ENCODE results near the gene MYLK2.
A peak's percentile ranks its signal among the peaks of the same experiment; 100 is the strongest.

Gene MYLK2

DNA sequence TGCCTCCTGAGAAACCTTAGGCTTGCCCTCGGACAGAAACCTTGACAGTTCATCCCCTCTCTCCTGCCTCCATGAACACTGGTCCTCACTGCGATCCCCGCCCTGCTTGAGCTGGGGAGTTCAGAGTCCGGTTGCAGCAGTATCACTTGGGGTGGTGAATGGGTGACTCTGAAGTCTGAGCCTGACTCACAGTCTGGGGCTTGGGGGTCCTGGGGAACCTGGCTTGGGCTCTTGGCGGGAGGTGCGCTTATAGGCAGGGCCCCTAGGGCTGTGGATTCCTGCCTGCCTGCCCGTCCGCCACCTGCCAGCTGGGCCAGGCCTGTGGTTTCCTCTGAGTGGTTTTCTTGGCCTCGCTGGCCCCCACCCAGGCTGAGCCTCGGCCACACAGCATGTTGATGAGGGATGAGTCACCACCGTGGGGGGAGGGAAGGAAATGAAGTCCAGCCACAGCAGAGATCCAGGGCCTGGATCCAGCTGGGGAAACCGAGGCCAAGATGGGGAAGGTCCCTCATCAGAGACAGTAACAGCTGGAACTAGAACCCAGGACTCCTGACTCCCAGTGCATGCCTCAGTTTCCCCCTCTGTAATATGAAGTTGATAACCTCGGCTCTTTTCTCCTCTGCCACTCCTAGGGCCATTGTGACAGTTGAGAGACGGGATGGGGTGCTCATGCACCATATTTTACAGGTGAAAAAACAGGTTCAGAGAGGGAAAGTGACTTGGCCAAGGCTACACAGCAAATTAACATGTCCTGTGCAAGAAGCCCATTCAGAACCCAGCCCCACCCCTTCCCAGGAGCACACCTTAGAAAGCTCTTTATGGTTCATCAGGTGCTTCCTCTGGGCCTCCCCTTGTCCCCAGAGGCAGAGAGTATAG, 17.1 kb downstream of the MYLK2 start:
- DNase-seq (ENCODE audit: low read depth): peak; percentile 10

- DNase-seq (ENCODE audit: low read depth): no peak
Measured at GRCh38 chr20:31836853-31837608, 17.9 kb downstream of the MYLK2 start.

DNA sequence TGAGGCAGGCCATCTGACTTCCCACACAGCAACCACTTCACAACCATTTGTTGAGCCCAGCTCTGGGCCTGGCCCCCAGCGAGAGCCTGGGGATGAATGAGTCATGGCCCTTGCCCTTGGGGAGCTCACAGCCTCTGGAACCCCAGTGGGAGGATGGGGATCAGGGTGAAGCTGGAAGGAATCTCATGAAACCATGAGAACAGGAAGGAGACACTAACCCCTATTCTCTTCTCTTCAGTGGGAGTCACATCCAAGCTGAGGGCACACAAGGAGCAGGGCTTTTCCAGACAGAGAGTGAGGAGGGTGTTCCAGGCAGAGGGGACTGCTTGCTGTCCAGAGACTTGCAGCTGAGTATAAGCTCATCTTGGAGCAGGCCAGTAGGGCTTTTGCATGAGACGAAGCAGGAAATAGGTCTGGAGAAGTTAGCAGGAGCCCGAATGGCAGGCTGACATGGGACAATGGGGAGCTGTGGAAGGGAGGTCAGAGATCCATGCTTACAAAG, 18.8 kb downstream of the MYLK2 start:
- DNase-seq (ENCODE audit: low read depth): no peak

DNA sequence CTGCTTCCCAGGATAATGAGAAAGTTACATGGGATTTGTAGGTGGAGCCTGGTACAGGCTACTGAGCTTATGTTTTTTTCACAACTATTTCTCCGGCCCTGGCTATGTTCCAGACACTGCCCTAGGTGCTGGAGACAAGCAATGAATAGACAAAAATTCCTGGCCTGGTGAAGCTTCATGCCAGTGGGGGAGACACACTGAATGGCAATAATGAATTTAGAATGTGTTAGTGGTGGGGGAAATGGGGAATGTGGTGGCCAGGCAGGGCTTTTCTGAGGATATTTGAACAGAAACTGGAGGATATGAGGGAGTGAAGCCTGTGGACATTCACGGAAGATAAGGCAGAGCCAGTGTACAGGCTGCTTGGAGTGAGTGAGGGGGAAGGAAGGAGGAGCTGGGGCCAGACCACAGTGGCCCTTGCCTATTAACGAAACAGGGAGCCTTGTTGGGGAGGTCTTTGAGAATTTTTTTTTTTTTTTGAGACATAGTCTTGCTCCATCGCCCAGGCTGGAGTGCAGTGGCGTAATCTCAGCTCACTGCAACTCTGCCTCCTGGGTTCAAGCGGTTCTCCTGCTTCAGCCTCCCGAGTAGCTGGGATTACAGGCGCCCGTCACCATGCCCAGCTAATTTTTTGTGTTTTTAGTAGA, 19.6 kb downstream of the MYLK2 start:
- no peak for DNase-seq (ENCODE audit: low read depth)

DNA sequence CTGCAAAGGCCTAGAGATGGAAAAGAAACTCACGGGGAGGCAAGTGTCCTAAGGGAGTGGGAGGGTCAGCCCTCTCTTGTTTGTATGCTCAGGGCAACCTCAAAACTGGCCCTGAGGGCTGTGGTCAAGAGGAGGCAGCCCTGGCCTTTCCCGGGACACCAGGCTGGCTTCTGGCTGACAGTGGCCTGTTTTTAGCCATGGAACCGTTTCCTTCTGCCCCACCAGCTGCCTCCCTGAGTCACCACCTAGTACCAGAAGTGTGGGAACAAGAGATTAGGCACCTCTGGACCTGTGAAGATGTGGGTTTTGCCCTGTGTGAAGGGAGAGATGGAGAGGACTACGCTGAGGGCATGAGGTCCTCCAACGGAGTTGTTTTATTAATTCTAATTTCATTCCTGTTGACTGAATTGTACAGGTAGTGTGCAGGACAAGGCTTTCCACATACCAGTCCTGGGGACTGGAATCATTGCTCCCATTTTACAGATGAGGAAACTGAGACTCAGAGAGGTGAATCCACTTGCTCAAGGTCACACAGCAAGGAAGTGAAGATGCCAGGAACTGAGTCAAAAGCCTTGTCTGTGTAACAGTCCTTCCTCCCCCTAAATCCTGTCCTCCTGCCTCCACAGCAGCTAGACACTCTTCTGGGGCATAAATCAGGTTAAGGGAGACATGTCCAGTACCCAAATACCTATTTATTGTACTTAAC, 20.8 kb downstream of the MYLK2 start:
- no peak for DNase-seq (ENCODE audit: low read depth)

GRCh38 chr20:31840906-31841816, 22.0 kb downstream of the MYLK2 start:
- DNase-seq (ENCODE audit: low read depth): no peak

GRCh38 chr20:31841928-31842327, 22.8 kb downstream of the MYLK2 start:
- DNase-seq (ENCODE audit: low read depth): no peak

GRCh38 chr20:31842471-31843157, 23.5 kb downstream of the MYLK2 start:
- no peak for DNase-seq (ENCODE audit: low read depth)

DNA sequence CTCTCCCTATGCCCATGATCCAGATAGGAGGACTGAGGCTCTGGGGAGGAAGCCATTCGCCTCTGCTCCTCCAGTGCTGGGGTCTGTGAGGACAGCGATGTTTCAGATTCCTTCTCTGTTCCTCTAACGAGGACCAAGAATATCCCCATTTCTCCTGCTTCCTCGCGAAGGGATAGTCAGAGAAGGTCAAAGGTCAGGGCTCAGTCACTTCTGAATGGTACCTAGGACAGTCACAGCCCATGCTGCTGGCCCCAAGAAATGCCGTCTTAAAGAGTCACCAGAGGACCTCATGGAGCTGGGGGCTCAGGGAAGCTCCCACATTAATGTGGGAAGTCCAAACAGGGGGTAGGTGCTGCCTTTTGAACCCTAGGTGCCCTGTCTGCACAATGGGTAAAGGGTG, 24.1 kb downstream of the MYLK2 start:
- DNase-seq (ENCODE audit: low read depth): no peak

GRCh38 chr20:31843881-31844280, 24.7 kb downstream of the MYLK2 start:
- DNase-seq (ENCODE audit: low read depth): no peak

GRCh38 chr20:31844737-31845299, 25.7 kb downstream of the MYLK2 start:
- no peak for DNase-seq (ENCODE audit: low read depth)

- no peak for DNase-seq (ENCODE audit: low read depth)
Measured at GRCh38 chr20:31845300-31845863, 26.2 kb downstream of the MYLK2 start, which contains the start of gene FOXS1. Gene FOXS1 (minus strand): TSS chr20:31845604. CDS start chr20:31845542, 62 bp downstream.

- DNase-seq (ENCODE audit: low read depth): no peak
Measured at GRCh38 chr20:31846793-31847138, 27.6 kb downstream of the MYLK2 start.

DNA sequence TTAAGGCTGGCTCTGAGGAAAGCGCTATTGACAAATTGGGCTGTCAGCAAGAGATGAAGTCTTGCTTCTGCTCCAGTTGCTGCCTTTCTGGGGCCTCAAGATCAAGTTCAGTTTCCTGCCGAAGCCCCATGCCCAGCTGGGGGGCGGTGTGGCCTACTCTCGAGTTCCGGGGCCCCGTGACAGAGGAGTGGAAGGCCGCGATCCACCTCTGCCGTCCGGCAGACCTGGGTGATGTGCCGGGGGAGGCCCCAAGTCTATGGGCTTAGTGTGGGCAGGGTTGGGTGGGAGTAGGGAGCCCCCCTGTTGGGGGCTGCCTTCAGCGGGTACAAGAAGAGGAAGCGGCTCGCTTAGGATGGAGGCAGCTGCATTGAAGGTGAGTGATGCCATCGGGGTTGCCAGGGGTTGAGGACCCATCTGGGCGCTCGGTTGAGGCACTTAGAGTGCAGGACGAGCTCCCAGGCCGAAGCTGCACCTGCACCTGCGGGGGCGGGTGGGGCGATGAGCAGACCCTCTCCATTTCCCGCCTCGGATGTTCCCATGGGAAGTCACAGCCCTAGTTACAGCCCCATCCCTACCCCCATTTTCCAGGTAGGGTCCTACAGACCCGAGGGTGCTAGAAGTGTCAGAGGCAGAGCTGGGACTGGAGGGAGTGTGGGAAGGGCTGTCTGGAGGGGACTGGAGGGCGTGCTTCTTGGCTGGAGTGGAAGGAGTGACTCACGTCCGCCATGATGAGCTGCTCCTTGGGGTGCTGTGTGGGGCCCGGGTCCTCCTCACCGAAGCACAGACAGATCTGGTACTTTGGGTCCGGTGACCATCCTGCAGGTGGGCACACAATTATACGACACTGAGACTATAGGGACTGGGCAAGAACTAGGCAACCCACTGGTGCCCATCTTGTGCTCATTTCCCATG, 29.2 kb downstream of the MYLK2 start:
- no peak for DNase-seq (ENCODE audit: low read depth)

GRCh38 chr20:31849306-31849930, 30.3 kb downstream of the MYLK2 start:
- DNase-seq (ENCODE audit: low read depth): no peak

DNA sequence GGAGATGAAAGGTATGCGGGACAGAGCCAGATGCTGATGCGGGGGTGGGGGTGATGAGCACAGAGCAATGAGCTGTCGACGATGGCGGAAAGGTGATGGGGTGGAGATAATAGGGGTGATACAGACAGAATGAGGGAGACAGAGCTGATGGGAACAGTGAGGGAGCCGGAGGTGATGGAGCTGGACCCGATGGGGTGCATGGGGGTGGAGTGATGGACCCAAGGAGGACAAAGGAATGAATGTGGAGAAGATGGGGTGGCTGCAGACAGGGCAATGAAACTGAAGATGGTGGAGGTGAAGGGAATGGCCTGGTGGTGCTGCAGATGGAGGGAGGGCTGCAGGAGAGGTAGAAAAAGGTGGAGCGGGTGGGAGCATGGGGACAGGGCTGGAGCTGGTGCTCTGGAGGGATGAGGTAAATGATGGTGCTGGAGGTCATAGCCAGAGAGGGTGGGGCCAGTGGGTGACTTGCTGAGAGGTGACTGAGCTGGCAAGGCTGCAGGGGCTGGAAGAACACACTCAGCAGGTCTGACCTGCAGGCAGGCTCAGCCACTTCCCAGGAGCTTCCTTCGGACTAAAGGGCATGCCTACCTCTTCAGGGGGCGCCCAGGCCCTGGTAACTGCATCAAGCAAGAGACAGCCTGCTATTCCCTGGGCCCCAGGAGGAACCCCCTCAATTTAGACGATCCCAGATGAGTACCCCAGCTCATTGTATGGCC, 32.2 kb downstream of the MYLK2 start:
- DNase-seq (ENCODE audit: low read depth): no peak

DNA sequence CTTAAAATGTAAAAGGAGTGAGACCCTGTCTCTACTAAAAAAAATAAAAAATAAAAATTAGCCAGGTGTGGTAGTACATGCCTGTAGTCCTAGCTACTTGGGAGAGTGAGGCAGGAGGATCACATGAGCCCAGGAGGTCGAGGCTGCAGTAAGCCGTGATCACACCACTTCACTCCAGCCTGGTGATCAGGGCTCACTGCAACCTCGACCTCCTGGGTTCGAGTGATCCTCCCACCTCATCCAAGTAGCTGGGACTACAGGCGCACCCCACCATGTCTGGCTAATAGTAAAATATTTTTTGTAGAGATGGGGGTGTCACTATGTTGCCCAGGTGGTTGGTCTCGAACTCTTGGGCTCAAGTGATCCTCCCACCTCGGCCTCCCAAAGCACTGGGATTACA, 34.3 kb downstream of the MYLK2 start:
- no peak for DNase-seq (ENCODE audit: low read depth)

Measured in stimulated activated CD8-positive, alpha-beta memory T cell treated with anti-CD3 and anti-CD28 coated beads, Interleukin-12 subunit alpha, Interleukin-12 subunit beta, amount 100 ng/mL, for 1 hour (primary cell).